GM23248 (cell line): ENCODE measurements around the gene STIM1.

ENCODE experiments used
- EZH2 ChIP-seq: fragments of 200-600 bp; sonication (generic); IDR thresholded peaks from 2 replicates; pipeline ENCODE4 v1.6.1; 2018; ENCODE audit warnings: antibody characterized with exemption, mild to moderate bottlenecking; ENCODE audit not compliant: insufficient read depth, poor library complexity, severe bottlenecking
- EZH2phosphoT487 ChIP-seq: fragments of 200-600 bp; sonication (generic); IDR thresholded peaks from 2 replicates; pipeline ENCODE4 v1.6.1; 2018; ENCODE audit warnings: antibody characterized with exemption, moderate library complexity, mild to moderate bottlenecking, low read depth; ENCODE audit not compliant: insufficient read depth

GRCh38 chr11:3922056-3922455, 66.6 kb downstream of the STIM1 start:
- no peak for TF ChIP-seq EZH2
- TF ChIP-seq EZH2phosphoT487, result no peak
